ENCODE measurements around the gene CEP85L.

Gene CEP85L

GRCh38 chr6:118569498-118569897 lies 81.9 kb downstream of the CEP85L start:
- TF ChIP-seq, protein P1, sequence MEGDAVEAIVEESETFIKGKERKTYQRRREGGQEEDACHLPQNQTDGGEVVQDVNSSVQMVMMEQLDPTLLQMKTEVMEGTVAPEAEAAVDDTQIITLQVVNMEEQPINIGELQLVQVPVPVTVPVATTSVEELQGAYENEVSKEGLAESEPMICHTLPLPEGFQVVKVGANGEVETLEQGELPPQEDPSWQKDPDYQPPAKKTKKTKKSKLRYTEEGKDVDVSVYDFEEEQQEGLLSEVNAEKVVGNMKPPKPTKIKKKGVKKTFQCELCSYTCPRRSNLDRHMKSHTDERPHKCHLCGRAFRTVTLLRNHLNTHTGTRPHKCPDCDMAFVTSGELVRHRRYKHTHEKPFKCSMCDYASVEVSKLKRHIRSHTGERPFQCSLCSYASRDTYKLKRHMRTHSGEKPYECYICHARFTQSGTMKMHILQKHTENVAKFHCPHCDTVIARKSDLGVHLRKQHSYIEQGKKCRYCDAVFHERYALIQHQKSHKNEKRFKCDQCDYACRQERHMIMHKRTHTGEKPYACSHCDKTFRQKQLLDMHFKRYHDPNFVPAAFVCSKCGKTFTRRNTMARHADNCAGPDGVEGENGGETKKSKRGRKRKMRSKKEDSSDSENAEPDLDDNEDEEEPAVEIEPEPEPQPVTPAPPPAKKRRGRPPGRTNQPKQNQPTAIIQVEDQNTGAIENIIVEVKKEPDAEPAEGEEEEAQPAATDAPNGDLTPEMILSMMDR (IDR thresholded peaks at IDR 0.05), result no peak

DNA sequence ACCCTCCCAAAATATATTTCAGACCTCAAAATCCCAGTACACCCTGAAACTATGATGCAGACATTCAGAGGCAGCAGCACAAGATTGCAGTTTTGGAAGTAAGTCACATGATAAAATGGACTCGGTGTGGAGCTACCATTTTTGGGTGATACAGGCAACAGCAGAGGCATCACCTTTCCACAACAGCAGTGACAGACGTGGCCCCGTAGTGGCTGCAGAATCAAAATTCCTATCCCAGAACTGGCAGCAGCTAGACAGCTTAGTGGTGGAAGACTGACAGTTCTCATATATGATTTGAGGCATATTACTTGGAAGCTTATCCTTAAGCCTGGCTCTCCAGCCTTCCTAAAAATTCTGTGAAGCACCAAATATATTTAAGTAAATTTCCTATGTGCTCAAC lies 83.4 kb downstream of the CEP85L start:
- TF ChIP-seq, protein P1 (IDR thresholded peaks at IDR 0.05), result no peak

- TF ChIP-seq, protein P1 (IDR thresholded peaks at IDR 0.05), result peak; percentile 78
Measured at GRCh38 chr6:118565311-118565960, 86.0 kb downstream of the CEP85L start.

- TF ChIP-seq, protein P1 (IDR thresholded peaks at IDR 0.05), result no peak
Measured at GRCh38 chr6:118562959-118563358, 88.4 kb downstream of the CEP85L start.

GRCh38 chr6:118562248-118562647 lies 89.1 kb downstream of the CEP85L start:
- TF ChIP-seq, protein P1 (IDR thresholded peaks at IDR 0.05), result no peak

DNA sequence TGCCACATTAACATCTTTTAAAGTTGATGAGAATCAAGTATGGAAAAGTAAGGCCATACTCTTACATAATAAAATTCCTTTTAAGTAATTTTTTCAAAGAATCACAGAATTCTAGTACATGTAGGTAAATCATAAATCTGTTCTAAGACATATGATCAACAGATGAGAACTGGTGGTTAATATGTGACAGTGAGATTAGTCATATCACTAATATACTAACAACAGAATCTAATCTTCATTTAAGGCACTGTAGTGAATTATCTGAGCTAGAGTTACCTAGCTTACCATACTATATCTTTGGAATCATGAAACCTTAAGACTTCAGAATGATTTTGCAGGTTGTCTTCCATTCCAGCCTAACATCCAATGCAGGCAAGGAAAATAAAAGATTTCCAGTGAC lies 91.7 kb downstream of the CEP85L start:
- TF ChIP-seq, protein P1 (IDR thresholded peaks at IDR 0.05), result no peak

- TF ChIP-seq, protein P1 (IDR thresholded peaks at IDR 0.05), result no peak
Measured at GRCh38 chr6:118558464-118559217, 92.8 kb downstream of the CEP85L start.
